ENCODE measurements around the gene LRRC45. TPM values are rescaled to one million over a fixed set of nuclear protein-coding genes. Genes with fewer than 3 reads are reported as not detected.
A peak's percentile ranks its signal among the peaks of the same experiment; 100 is the strongest.

LRRC45 gene
- total and polyA plus RNA-seq, 9 of the 15 experiments (the other 6 are each of a cell fraction or from before 2014, with no cell fraction given): 3.5 to 21.5 (median 11.2) TPM; not detected in 2

DNA sequence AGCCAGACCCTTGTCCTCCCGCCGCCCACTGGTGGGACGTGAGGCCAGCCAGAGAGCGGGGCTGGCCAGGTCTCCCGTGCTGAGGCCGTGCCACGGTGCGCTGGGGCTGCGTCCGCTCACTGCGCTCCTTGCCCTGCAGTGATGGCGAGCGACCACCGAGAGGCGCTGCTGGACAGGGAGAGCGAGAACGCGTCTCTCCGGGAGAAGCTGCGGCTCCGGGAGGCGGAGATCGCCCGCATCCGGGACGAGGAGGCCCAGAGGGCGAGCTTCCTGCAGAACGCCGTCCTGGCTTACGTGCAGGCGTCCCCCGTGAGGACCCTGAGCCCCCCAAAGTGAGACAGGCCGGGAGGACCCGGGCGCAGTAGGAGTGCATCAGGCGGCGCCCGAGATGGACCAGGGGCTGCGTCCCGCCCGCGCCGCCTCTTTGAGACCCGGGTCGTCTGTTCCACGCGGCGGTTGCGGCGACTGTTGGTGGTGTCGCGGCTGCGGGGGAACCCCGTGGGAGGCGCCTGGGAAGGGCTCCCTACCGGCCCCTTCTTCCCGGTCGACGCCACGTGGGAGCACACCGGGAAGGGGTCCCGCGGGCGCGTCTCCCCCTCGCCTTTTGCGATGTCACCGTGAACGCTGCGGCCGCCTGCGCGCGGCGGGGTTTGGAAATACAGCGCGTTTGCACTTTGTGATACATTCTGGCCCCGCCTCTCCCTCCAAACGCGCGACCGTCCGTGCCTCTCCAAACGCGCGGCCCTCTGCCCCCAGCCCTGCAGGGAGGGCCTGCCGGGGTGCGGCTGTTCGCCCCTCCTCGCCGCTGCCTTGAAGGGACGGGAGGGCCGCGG is 7.6 kb downstream of the LRRC45 start (continued):
- TF ChIP-seq, protein P1, sequence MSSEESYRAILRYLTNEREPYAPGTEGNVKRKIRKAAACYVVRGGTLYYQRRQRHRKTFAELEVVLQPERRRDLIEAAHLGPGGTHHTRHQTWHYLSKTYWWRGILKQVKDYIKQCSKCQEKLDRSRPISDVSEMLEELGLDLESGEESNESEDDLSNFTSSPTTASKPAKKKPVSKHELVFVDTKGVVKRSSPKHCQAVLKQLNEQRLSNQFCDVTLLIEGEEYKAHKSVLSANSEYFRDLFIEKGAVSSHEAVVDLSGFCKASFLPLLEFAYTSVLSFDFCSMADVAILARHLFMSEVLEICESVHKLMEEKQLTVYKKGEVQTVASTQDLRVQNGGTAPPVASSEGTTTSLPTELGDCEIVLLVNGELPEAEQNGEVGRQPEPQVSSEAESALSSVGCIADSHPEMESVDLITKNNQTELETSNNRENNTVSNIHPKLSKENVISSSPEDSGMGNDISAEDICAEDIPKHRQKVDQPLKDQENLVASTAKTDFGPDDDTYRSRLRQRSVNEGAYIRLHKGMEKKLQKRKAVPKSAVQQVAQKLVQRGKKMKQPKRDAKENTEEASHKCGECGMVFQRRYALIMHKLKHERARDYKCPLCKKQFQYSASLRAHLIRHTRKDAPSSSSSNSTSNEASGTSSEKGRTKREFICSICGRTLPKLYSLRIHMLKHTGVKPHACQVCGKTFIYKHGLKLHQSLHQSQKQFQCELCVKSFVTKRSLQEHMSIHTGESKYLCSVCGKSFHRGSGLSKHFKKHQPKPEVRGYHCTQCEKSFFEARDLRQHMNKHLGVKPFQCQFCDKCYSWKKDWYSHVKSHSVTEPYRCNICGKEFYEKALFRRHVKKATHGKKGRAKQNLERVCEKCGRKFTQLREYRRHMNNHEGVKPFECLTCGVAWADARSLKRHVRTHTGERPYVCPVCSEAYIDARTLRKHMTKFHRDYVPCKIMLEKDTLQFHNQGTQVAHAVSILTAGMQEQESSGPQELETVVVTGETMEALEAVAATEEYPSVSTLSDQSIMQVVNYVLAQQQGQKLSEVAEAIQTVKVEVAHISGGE (CRISPR knock-in tag; IDR thresholded peaks at IDR 0.05): no peak; a peak in 2 of 6 replicates
- TF ChIP-seq SIN3B (IDR thresholded peaks at IDR 0.05; ENCODE audit: low read depth): peak; percentile 48; the same call in 1 of the 2 replicates
- TF ChIP-seq NBN (IDR thresholded peaks at IDR 0.05; ENCODE audit: low read depth): peak; percentile 46; the same call in 1 of the 2 replicates
- TF ChIP-seq, protein P2, sequence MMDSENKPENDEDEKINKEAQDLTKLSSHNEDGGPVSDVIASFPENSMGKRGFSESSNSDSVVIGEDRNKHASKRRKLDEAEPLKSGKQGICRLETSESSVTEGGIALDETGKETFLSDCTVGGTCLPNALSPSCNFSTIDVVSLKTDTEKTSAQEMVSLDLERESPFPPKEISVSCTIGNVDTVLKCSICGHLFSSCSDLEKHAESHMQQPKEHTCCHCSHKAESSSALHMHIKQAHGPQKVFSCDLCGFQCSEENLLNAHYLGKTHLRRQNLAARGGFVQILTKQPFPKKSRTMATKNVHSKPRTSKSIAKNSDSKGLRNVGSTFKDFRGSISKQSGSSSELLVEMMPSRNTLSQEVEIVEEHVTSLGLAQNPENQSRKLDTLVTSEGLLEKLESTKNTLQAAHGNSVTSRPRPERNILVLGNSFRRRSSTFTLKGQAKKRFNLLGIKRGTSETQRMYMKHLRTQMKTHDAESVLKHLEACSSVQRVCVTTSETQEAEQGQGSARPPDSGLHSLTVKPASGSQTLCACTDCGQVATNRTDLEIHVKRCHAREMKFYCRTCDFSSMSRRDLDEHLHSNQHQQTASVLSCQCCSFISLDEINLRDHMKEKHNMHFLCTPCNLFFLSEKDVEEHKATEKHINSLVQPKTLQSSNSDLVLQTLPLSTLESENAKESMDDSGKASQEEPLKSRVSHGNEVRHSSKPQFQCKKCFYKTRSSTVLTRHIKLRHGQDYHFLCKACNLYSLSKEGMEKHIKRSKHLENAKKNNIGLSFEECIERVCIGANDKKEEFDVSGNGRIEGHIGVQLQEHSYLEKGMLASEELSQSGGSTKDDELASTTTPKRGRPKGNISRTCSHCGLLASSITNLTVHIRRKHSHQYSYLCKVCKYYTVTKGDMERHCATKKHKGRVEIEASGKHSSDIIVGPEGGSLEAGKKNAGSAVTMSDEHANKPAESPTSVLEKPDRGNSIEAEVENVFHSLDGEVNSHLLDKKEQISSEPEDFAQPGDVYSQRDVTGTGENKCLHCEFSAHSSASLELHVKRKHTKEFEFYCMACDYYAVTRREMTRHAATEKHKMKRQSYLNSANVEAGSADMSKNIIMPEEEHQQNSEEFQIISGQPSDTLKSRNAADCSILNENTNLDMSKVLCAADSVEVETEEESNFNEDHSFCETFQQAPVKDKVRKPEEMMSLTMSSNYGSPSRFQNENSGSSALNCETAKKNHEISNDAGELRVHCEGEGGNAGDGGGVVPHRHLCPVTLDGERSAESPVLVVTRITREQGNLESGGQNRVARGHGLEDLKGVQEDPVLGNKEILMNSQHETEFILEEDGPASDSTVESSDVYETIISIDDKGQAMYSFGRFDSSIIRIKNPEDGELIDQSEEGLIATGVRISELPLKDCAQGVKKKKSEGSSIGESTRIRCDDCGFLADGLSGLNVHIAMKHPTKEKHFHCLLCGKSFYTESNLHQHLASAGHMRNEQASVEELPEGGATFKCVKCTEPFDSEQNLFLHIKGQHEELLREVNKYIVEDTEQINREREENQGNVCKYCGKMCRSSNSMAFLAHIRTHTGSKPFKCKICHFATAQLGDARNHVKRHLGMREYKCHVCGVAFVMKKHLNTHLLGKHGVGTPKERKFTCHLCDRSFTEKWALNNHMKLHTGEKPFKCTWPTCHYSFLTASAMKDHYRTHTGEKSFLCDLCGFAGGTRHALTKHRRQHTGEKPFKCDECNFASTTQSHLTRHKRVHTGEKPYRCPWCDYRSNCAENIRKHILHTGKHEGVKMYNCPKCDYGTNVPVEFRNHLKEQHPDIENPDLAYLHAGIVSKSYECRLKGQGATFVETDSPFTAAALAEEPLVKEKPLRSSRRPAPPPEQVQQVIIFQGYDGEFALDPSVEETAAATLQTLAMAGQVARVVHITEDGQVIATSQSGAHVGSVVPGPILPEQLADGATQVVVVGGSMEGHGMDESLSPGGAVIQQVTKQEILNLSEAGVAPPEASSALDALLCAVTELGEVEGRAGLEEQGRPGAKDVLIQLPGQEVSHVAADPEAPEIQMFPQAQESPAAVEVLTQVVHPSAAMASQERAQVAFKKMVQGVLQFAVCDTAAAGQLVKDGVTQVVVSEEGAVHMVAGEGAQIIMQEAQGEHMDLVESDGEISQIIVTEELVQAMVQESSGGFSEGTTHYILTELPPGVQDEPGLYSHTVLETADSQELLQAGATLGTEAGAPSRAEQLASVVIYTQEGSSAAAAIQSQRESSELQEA (IDR thresholded peaks at IDR 0.05; ENCODE audit: low read depth): no peak
- TF ChIP-seq, protein P3, sequence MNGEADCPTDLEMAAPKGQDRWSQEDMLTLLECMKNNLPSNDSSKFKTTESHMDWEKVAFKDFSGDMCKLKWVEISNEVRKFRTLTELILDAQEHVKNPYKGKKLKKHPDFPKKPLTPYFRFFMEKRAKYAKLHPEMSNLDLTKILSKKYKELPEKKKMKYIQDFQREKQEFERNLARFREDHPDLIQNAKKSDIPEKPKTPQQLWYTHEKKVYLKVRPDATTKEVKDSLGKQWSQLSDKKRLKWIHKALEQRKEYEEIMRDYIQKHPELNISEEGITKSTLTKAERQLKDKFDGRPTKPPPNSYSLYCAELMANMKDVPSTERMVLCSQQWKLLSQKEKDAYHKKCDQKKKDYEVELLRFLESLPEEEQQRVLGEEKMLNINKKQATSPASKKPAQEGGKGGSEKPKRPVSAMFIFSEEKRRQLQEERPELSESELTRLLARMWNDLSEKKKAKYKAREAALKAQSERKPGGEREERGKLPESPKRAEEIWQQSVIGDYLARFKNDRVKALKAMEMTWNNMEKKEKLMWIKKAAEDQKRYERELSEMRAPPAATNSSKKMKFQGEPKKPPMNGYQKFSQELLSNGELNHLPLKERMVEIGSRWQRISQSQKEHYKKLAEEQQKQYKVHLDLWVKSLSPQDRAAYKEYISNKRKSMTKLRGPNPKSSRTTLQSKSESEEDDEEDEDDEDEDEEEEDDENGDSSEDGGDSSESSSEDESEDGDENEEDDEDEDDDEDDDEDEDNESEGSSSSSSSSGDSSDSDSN (IDR thresholded peaks at IDR 0.05; ENCODE audit: borderline replicate concordance in 1 of 2, low read depth in 2 of 2, low read length in 2 of 2): peak; percentile 67 to 85; a peak in 3 of 4 replicates
- TF ChIP-seq HDAC8 (tag; IDR thresholded peaks at IDR 0.05): no peak
- TF ChIP-seq ZBTB8A (IDR thresholded peaks at IDR 0.05; ENCODE audit: partially characterized antibody): no peak
- TF ChIP-seq, protein P4, sequence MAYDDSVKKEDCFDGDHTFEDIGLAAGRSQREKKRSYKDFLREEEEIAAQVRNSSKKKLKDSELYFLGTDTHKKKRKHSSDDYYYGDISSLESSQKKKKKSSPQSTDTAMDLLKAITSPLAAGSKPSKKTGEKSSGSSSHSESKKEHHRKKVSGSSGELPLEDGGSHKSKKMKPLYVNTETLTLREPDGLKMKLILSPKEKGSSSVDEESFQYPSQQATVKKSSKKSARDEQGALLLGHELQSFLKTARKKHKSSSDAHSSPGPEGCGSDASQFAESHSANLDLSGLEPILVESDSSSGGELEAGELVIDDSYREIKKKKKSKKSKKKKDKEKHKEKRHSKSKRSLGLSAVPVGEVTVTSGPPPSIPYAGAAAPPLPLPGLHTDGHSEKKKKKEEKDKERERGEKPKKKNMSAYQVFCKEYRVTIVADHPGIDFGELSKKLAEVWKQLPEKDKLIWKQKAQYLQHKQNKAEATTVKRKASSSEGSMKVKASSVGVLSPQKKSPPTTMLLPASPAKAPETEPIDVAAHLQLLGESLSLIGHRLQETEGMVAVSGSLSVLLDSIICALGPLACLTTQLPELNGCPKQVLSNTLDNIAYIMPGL (CRISPR knock-in tag; IDR thresholded peaks at IDR 0.05): peak; percentile 54; the same call in 1 of the 2 replicates
- TF ChIP-seq PPARD (CRISPR knock-in tag; IDR thresholded peaks at IDR 0.05): no peak
